Endothelial cell of umbilical vein (primary cell): ENCODE results near the gene ARHGAP28. TPM values are rescaled to one million over a fixed set of nuclear protein-coding genes. Genes with fewer than 3 reads are reported as not detected.

ENCODE experiments used
- BruUV-seq: library from RNA; stranded (reverse); fragments of 400-500 nt; replicated peaks from 2 replicates; lab custom pipeline; 2021; lab: Mats Ljungman, UMichigan
- CTCF ChIA-PET: fragments of 300-600, 350-600 bp; sonication (Branson Sonifier 250); formaldehyde crosslinking; loops from one replicate; lab custom pipeline; 2021; ENCODE audit warnings: antibody characterized with exemption, inconsistent platforms; lab: Charles Lee
- POLR2A ChIA-PET: fragments of 300-600, 350-600 bp; sonication (Branson Sonifier 250); formaldehyde crosslinking; loops from one replicate; lab custom pipeline; 2021; ENCODE audit warnings: antibody characterized with exemption, inconsistent platforms; lab: Charles Lee
- DNase-seq: peaks from one replicate; pipeline ENCODE4 v3.0.0-alpha.2; 2011; ENCODE audit warnings: low read depth, low spot score
- FAIRE-seq: peaks from 2 replicates; lab custom pipeline; 2011; peaks lifted over from hg19 to GRCh38; lab: Jason Lieb, UNC
- H2AFZ ChIP-seq: 2 replicates; pipeline ENCODE4 v1.6.0; 2012; ENCODE audit warnings: low read depth, low read length, control low read depth, inconsistent platforms
- H3K27ac ChIP-seq: 2 replicates; pipeline ENCODE4 v1.5.1; 2011; ENCODE audit warnings: low read depth, mild to moderate bottlenecking, control low read depth, low read length, moderate library complexity; ENCODE audit not compliant: insufficient read depth
- H3K27me3 ChIP-seq, 2 experiments: 2 replicates each; pipeline versions ENCODE4 v1.6.0 to v1.6.1; 2011; ENCODE audit warnings: low read length in 2 of 2, mixed read lengths in 1 of 2; ENCODE audit not compliant: control insufficient read depth in 2 of 2, insufficient read depth in 2 of 2
- H3K36me3 ChIP-seq, 2 experiments: 2 replicates in 1 of 2; 3 replicates in 1 of 2; pipeline ENCODE4 v1.5.1; 2011; ENCODE audit warnings: low read length in 2 of 2, mild to moderate bottlenecking in 1 of 2, moderate library complexity in 1 of 2; ENCODE audit not compliant: control insufficient read depth in 2 of 2, insufficient read depth in 2 of 2; ENCODE audit errors: extremely low read depth in 1 of 2
- H3K4me1 ChIP-seq: 3 replicates; pipeline ENCODE4 v1.5.1; 2011; ENCODE audit warnings: mild to moderate bottlenecking, low read length; ENCODE audit not compliant: control insufficient read depth, insufficient read depth; ENCODE audit errors: extremely low read depth
- H3K4me2 ChIP-seq: 2 replicates; pipeline ENCODE4 v1.6.1; 2011; ENCODE audit warnings: low read length, control low read depth, mixed read lengths; ENCODE audit not compliant: insufficient read depth
- H3K4me3 ChIP-seq, 3 experiments: fragments of 200-600 bp in 1 of 3; sonication (generic), shearing (Covaris generic) in 1 of 3; replicated peaks in 1 of 3; 2 replicates each; pipeline ENCODE4 v1.5.1; 2011 to 2016; ENCODE audit warnings: control low read depth in 3 of 3, low read length in 3 of 3, mild to moderate bottlenecking in 2 of 3, inconsistent platforms in 1 of 3, low read depth in 1 of 3, moderate library complexity in 1 of 3; ENCODE audit not compliant: insufficient read depth in 1 of 3
- H3K79me2 ChIP-seq: 2 replicates; pipeline ENCODE4 v1.6.0; 2012; ENCODE audit warnings: low read length, inconsistent platforms; ENCODE audit not compliant: control insufficient read depth, insufficient read depth
- H3K9ac ChIP-seq: replicated peaks from 2 replicates; pipeline ENCODE3; 2011; ENCODE audit warnings: low read length, control low read depth; ENCODE audit not compliant: insufficient read depth; ENCODE audit errors: extremely low read depth
- H3K9me1 ChIP-seq: replicated peaks from 3 replicates; pipeline ENCODE4 v1.6.0; 2011; ENCODE audit warnings: mild to moderate bottlenecking, low read length; ENCODE audit not compliant: control insufficient read depth, insufficient read depth; ENCODE audit errors: extremely low read depth
- H3K9me3 ChIP-seq: replicated peaks from 2 replicates; pipeline ENCODE4 v1.5.1; 2012; ENCODE audit warnings: low read length, inconsistent platforms; ENCODE audit not compliant: control insufficient read depth, insufficient read depth
- H4K20me1 ChIP-seq: replicated peaks from 2 replicates; pipeline ENCODE3; 2011; ENCODE audit warnings: mild to moderate bottlenecking, low read length; ENCODE audit not compliant: control insufficient read depth, insufficient read depth; ENCODE audit errors: extremely low read depth
- CTCF ChIP-seq, 2 donors: IDR thresholded peaks; 1 replicate in 1 of 2; 2 replicates in 1 of 2; pipeline ENCODE4 v1.5.1; 2011; ENCODE audit warnings: low read length in 2 of 2, mild to moderate bottlenecking in 2 of 2, moderate library complexity in 2 of 2, control low read depth in 1 of 2, inconsistent platforms in 1 of 2, low read depth in 1 of 2; ENCODE audit not compliant: insufficient read depth in 1 of 2; ENCODE audit errors: extremely low read depth in 1 of 2
- EZH2 ChIP-seq: IDR thresholded peaks from 2 replicates; pipeline ENCODE4 v1.6.1; 2012; ENCODE audit warnings: borderline replicate concordance, low read depth, mild to moderate bottlenecking, moderate library complexity, low read length, inconsistent platforms; ENCODE audit not compliant: severe bottlenecking
- FOS ChIP-seq: IDR thresholded peaks from 2 replicates; pipeline ENCODE4 v1.6.1; 2011; ENCODE audit warnings: mild to moderate bottlenecking, low read length, moderate library complexity, borderline replicate concordance; ENCODE audit not compliant: insufficient read depth
- GATA2 ChIP-seq: IDR thresholded peaks from 2 replicates; pipeline ENCODE4 v1.7.0; 2011; ENCODE audit warnings: low read depth, mild to moderate bottlenecking, moderate library complexity, mixed read lengths, low read length; ENCODE audit not compliant: insufficient read length, insufficient read depth
- JUN ChIP-seq: IDR thresholded peaks from 2 replicates; pipeline ENCODE4 v1.6.1; 2011; ENCODE audit warnings: borderline replicate concordance, low read depth; ENCODE audit not compliant: insufficient read length, insufficient read depth
- MAX ChIP-seq: IDR thresholded peaks from 2 replicates; pipeline ENCODE4 v1.6.1; 2011; ENCODE audit not compliant: insufficient read depth, insufficient read length
- MYC ChIP-seq: IDR thresholded peaks from one replicate; pipeline ENCODE4 v1.6.1; 2011; ENCODE audit warnings: mild to moderate bottlenecking, low read depth, low read length
- POLR2A ChIP-seq: IDR thresholded peaks from 2 replicates; pipeline ENCODE4 v1.6.1; 2012; ENCODE audit warnings: low read depth, mild to moderate bottlenecking, control low read depth, low read length
- POLR2AphosphoS5 ChIP-seq: IDR thresholded peaks from 2 replicates; pipeline ENCODE4 v1.6.1; 2012; ENCODE audit warnings: low read depth, mild to moderate bottlenecking, control low read depth, low read length, moderate library complexity; ENCODE audit not compliant: insufficient read depth
- dilution Hi-C: fragments of 300-500 bp; cut with MboI; formaldehyde crosslinking; loops from one replicate; pipeline ENCODE4 v1.15.0; 2019; ENCODE audit warnings: low sequenced_read_pairs; ENCODE audit not compliant: extremely low pct_ligation_motif_present
- intact Hi-C: fragments of 100-400 bp; cut with micrococcal nuclease; formaldehyde crosslinking; loops from one replicate; pipeline ENCODE4 v1.10.0; 2022
- polyA plus RNA-seq, 4 experiments: library from polyadenylated mRNA; depleted of rRNA in 3 of 4; stranded (reverse) in 3 of 4; unstranded in 1 of 4; fragments of >200 nt; gene quantifications; 2 replicates each; pipeline versions ENCODE4 v1.2.1 to v1.2.3, GENCODE V29; 2011 to 2012; ENCODE audit warnings: missing spikeins in 1 of 4
- total RNA-seq: library from RNA; stranded (reverse); gene quantifications from 2 replicates; pipeline ENCODE4 v1.2.3, GENCODE V29; 2021

The ARHGAP28 gene
- total and polyA plus RNA-seq, 2 donors (not counting 3 experiments of a cell fraction or from before 2014, with no cell fraction given): 3.8 to 23.4 TPM

- POLR2A ChIA-PET: no interaction called here
- intact Hi-C loops (loop anchor here (1.0 to 5.0 kb wide), 5 partner anchors 205 to 1008 kb away; no protein-coding TSS in a partner anchor), dilution Hi-C loops (loop anchor here (25.0 kb wide), 1 partner anchor 350 kb away; no protein-coding TSS in a partner anchor)
- H3K27ac ChIP-seq: no peak overlapping the region
- no peaks in the 10 kb centered on the region for H4K20me1 ChIP-seq
- H3K9me3 ChIP-seq: no peaks in the 10 kb centered on the region
- CTCF ChIA-PET: interaction anchor here (0.5 to 4.8 kb wide), 22 partner anchors 10 to 1286 kb away, joined by 3 to 253 read pairs (median 6); no protein-coding TSS in a partner anchor
- H3K36me3 ChIP-seq: peaks cover 0 to 4% of the 10 kb centered on the region in 2 experiments
- no peak for DNase-seq
- TF ChIP-seq EZH2: no peak
- TF ChIP-seq GATA2: no peak
- TF ChIP-seq CTCF (IDR thresholded peaks at IDR 0.05; ENCODE audit: extremely low read depth in 1 of 2, insufficient read depth in 1 of 2, low read depth in 1 of 2, low read length in 2 of 2): no peak
- no peak for TF ChIP-seq POLR2AphosphoS5
- no peak for TF ChIP-seq POLR2A
- TF ChIP-seq FOS: no peak
- no peak for TF ChIP-seq MAX
- TF ChIP-seq MYC: no peak
- TF ChIP-seq JUN: no peak
- no peak overlapping the region for H3K4me2 ChIP-seq
- no peaks in the 10 kb centered on the region for H3K27me3 ChIP-seq
- FAIRE-seq: no peak
- no peaks in the 10 kb centered on the region for H3K9me1 ChIP-seq
- peaks cover 2% of the 10 kb centered on the region for H3K4me1 ChIP-seq
- no peak overlapping the region for H2AFZ ChIP-seq
- no peak overlapping the region for H3K4me3 ChIP-seq
- no peaks in the 10 kb centered on the region for H3K79me2 ChIP-seq
- no peak overlapping the region for H3K9ac ChIP-seq
- no TSS peak for BruUV-seq
Measured at GRCh38 chr18:6886797-6887330, 157.3 kb downstream of the ARHGAP28 start.
